Prostate gland (tissue), 2 donors: ENCODE results near the gene GOLGA6L1.
"Not testable (repeated sequence)": the region's sequence is repeated elsewhere in the genome, so short reads cannot be mapped to it uniquely, and the experiment has no call there.

ENCODE experiments used
- CTCF ChIP-seq, 4 experiments: fragments of 200-600 bp in 2 of 4; fragments of 450-650 bp in 2 of 4; sonication (generic) in 2 of 4; IDR thresholded peaks; 1 replicate in 3 of 4; 2 replicates in 1 of 4; pipeline ENCODE4 v1.5.1; 2016 to 2019; ENCODE audit warnings: antibody characterized with exemption in 4 of 4, mild to moderate bottlenecking in 2 of 4, moderate library complexity in 2 of 4
- POLR2A ChIP-seq: fragments of 450-650 bp; IDR thresholded peaks from one replicate; pipeline ENCODE4 v1.6.1; 2016; ENCODE audit warnings: antibody characterized with exemption, mild to moderate bottlenecking
- POLR2AphosphoS5 ChIP-seq: sonication (generic); formaldehyde crosslinking; IDR thresholded peaks from one replicate; pipeline ENCODE4 v1.6.1; 2017; ENCODE audit warnings: antibody characterized with exemption

GRCh38 chr15:23180547-23180927 is 43.9 kb upstream of the GOLGA6L1 start:
- TF ChIP-seq CTCF (IDR thresholded peaks at IDR 0.05); POLR2A; POLR2AphosphoS5: not testable (repeated sequence)
